Uterus (tissue), 4 donors: ENCODE data around the gene CDC42EP5. TPM values are rescaled to one million over a fixed set of nuclear protein-coding genes. Genes with fewer than 3 reads are reported as not detected.
A peak's percentile ranks its signal among the peaks of the same experiment; 100 is the strongest.

Experiments
- DNase-seq, 2 donors: peaks; one replicate each; pipeline ENCODE4 v3.0.0-alpha.2; 2019 to 2020
- H3K27ac ChIP-seq, 2 donors: fragments of 200-600 bp; sonication (generic); 1 replicate in 1 of 2; 2 replicates in 1 of 2; pipeline ENCODE4 v1.5.1; 2016 to 2018
- H3K27me3 ChIP-seq, 2 donors: fragments of 200-600 bp; sonication (generic); one replicate each; pipeline ENCODE4 v1.5.1; 2018 to 2019; ENCODE audit warnings: control low read depth in 1 of 2
- H3K36me3 ChIP-seq, 2 donors: fragments of 200-600 bp; sonication (generic); one replicate each; pipeline ENCODE4 v1.5.1; 2019; ENCODE audit warnings: control low read depth in 1 of 2
- H3K4me1 ChIP-seq, 2 donors: fragments of 200-600 bp; sonication (generic); one replicate each; pipeline ENCODE4 v1.5.1; 2018 to 2019; ENCODE audit warnings: control low read depth in 1 of 2
- H3K4me3 ChIP-seq, 2 donors: fragments of 200-600 bp; sonication (generic); 1 replicate in 1 of 2; 2 replicates in 1 of 2; pipeline ENCODE4 v1.5.1; 2018 to 2019; ENCODE audit warnings: mild to moderate bottlenecking in 1 of 2
- H3K9me3 ChIP-seq, 2 donors: fragments of 200-600 bp; sonication (generic); one replicate each; pipeline ENCODE4 v1.5.1; 2019; ENCODE audit warnings: control low read depth in 1 of 2
- POLR2A ChIP-seq, 2 donors: fragments of 450-650 bp; IDR thresholded peaks; one replicate each; pipeline ENCODE4 v1.6.1; 2016; ENCODE audit warnings: antibody characterized with exemption in 2 of 2, mild to moderate bottlenecking in 1 of 2, moderate library complexity in 1 of 2
- intact Hi-C: fragments of 100-400 bp; cut with DNase I; formaldehyde crosslinking; loops from one replicate; pipeline ENCODE4 v1.15.1; 2023; ENCODE audit warnings: low total_unique reads
- total RNA-seq, 4 donors: library from RNA; depleted of rRNA in 3 of 4; stranded (reverse); fragments of >200 nt in 3 of 4; gene quantifications; one replicate each; pipeline versions ENCODE4 v1.1.0 to v1.2.4, GENCODE V29; 2014 to 2023
- TF ChIP-seq, protein P1 (sequence below), 4 experiments: fragments of 200-600 bp in 2 of 4; fragments of 450-650 bp in 2 of 4; sonication (generic) in 2 of 4; IDR thresholded peaks; one replicate each; pipeline ENCODE4 v1.5.1; 2016 to 2019; ENCODE audit warnings: antibody characterized with exemption in 4 of 4, mild to moderate bottlenecking in 2 of 4, moderate library complexity in 1 of 4
- donor health status: DM: yes; HTN: yes; CAD: no.

CDC42EP5 gene
- total RNA-seq, 4 donors from 2014 or later = 1.8 to 39.8 (median 16.1) TPM

GRCh38 chr19:54433697-54434096, 39.4 kb downstream of the CDC42EP5 start:
- DNase-seq = no peak
- no peaks in the 10 kb centered on the region for H3K36me3 ChIP-seq
- H3K27ac ChIP-seq = no peak overlapping the region
- TF ChIP-seq POLR2A (IDR thresholded peaks at IDR 0.05) = no peak
- peaks cover 6 to 30% of the 10 kb centered on the region in 2 donors for H3K27me3 ChIP-seq
- no peaks in the 10 kb centered on the region for H3K9me3 ChIP-seq
- intact Hi-C loops = no loop called here
- peaks cover 0 to 8% of the 10 kb centered on the region in 2 donors for H3K4me1 ChIP-seq
- H3K4me3 ChIP-seq = no peak overlapping the region

- TF ChIP-seq POLR2A (IDR thresholded peaks at IDR 0.05) = no peak
- TF ChIP-seq, protein P1, sequence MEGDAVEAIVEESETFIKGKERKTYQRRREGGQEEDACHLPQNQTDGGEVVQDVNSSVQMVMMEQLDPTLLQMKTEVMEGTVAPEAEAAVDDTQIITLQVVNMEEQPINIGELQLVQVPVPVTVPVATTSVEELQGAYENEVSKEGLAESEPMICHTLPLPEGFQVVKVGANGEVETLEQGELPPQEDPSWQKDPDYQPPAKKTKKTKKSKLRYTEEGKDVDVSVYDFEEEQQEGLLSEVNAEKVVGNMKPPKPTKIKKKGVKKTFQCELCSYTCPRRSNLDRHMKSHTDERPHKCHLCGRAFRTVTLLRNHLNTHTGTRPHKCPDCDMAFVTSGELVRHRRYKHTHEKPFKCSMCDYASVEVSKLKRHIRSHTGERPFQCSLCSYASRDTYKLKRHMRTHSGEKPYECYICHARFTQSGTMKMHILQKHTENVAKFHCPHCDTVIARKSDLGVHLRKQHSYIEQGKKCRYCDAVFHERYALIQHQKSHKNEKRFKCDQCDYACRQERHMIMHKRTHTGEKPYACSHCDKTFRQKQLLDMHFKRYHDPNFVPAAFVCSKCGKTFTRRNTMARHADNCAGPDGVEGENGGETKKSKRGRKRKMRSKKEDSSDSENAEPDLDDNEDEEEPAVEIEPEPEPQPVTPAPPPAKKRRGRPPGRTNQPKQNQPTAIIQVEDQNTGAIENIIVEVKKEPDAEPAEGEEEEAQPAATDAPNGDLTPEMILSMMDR (IDR thresholded peaks at IDR 0.05) = no peak
- intact Hi-C loops = no loop called here
- no peak overlapping the region for H3K27ac ChIP-seq
- no peaks in the 10 kb centered on the region for H3K36me3 ChIP-seq
- H3K4me1 ChIP-seq = peaks cover 0 to 8% of the 10 kb centered on the region in 2 donors
- peaks cover 7 to 32% of the 10 kb centered on the region in 2 donors for H3K27me3 ChIP-seq
- H3K4me3 ChIP-seq = no peak overlapping the region
- H3K9me3 ChIP-seq = no peaks in the 10 kb centered on the region
- no peak for DNase-seq
These were observed 40.9 kb downstream of the CDC42EP5 start for GRCh38 chr19:54432144-54432738.

DNA sequence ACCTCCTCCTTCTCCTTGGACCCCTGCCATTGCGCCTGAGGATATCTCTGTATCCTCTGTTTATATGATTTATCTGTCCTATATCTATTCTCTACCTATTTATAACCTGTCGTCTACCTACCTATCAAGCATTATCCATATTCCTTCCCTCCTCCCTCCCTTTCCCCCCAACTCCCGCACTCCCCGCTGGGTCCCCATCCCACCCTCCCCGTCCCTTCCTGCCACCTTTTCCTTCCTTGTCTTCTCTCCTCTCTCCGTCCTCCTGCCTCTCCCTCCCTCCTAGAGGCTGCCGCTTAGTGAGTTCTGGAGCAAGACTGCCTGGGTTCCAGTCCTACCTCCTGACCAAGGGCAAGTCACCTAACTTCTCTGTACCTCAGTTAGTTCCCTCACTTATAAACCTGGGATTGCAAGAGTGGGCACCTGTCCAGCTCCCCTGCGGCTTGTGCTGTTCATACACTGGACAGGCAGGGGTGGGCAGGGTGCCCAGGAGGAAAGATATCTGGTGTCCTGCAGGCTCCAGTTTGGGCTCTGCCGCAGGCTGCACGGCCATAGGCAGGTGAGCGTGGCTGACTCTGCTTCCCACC, 41.7 kb downstream of the CDC42EP5 start:
- H3K4me1 ChIP-seq = peaks cover 0 to 8% of the 10 kb centered on the region in 2 donors
- no peaks in the 10 kb centered on the region for H3K9me3 ChIP-seq
- H3K4me3 ChIP-seq = no peak overlapping the region
- no peak for TF ChIP-seq POLR2A (IDR thresholded peaks at IDR 0.05)
- TF ChIP-seq, protein P1 (IDR thresholded peaks at IDR 0.05) = no peak
- DNase-seq = no peak
- H3K27ac ChIP-seq = peak overlapping the region in 1 of 2 donors; percentile 21
- no peaks in the 10 kb centered on the region for H3K36me3 ChIP-seq
- intact Hi-C loops = no loop called here
- peaks cover 7 to 32% of the 10 kb centered on the region in 2 donors for H3K27me3 ChIP-seq

DNA sequence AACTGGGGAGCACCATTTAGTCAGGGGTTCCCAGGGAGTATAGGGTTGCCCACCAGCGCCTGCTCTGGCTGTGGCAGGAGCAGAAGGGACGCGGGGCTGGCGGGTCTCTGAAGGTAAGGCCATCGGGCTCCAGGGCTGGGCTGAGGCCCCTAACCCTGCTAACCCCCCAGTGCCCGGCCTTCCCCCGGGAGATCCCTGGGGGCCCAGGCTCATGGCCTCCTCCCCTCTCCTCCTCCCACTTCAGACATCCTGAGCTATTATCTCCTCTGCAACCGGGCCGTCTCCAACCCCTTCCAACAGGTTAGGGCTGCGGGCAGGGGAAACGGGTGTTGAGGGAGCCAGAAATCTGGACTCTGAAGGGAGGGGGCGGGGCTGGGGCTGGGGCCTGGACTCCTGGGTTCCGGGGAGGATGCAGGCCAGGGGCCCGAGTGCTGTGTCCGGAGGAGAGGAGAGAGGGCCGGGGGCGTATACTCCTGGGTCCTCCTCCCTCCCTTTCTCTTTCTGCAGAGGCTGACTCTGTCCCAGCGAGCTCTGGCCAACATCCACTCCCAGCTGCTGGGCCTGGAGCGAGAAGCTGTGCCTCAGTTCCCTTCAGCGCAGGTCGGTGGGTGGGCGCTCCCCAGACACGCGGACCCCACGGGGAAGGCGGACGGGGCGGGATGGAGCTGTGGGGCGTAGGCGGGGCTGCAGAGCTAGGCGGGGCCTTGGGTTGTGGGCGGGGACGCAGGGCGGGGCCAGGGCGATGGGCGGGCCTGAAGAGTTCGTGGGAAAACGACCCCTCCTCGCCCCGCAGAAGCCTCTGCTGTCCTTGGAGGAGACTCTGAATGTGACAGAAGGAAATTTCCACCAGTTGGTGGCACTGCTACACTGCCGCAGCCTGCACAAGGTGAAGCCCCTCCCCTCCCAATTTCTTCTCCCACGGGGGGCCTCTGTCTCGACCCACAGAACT, 42.5 kb downstream of the CDC42EP5 start:
- peak overlapping the region in 1 of 2 donors; percentile 24 for H3K4me3 ChIP-seq
- no peak for DNase-seq
- H3K27ac ChIP-seq = peak overlapping the region in 1 of 2 donors; percentile 29
- H3K4me1 ChIP-seq = peaks cover 0 to 8% of the 10 kb centered on the region in 2 donors
- no peaks in the 10 kb centered on the region for H3K36me3 ChIP-seq
- intact Hi-C loops = no loop called here
- no peaks in the 10 kb centered on the region for H3K9me3 ChIP-seq
- TF ChIP-seq POLR2A (IDR thresholded peaks at IDR 0.05) = no peak
- TF ChIP-seq, protein P1 (IDR thresholded peaks at IDR 0.05) = peak in 1 of 4 experiments; percentile 10
- H3K27me3 ChIP-seq = peaks cover 7 to 32% of the 10 kb centered on the region in 2 donors

DNA sequence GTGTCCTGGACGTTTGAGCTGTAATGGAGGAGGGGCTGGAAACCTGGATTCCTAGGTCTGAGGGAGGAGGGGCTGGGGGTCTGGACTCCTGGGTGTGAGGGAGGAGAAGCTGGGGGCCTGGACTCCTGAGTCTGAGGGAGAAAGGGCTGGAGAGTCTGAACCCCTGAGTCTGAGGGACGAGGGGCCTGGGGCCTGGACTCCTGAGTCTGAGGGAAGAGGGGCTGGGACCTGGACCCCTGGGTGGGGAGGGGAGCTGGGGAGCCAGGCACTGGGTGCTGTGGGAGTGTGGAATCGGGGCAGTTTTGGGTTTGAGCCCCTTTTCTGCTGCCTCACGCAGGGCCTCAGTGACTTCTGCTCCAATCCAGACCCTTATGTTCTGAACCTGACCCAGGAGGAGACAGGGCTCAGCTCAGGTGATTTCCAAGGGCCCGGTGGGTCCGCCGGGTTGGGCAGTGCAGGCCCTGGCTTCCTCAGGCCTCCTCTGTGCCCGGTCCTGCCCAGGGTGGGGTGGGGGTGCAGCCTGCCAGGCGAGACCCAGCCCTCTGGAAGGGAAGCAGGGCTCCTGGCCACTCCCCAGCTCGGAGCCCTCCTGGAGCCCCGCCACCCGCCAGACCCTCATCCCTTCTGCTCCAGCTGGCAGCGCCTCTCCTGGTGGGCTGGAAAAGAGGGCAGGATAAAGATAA, 43.4 kb downstream of the CDC42EP5 start:
- Histone ChIP-seq H3K4me1 (peaks cover 0 to 8% of the 10 kb centered on the region in 2 donors), H3K4me3 (no peak overlapping the region), H3K27me3 (peaks cover 7 to 32% of the 10 kb centered on the region in 2 donors), H3K27ac (no peak overlapping the region), H3K9me3 (no peaks in the 10 kb centered on the region), H3K36me3 (no peaks in the 10 kb centered on the region)
- no peak for DNase-seq
- TF ChIP-seq, protein P1 (IDR thresholded peaks at IDR 0.05) = no peak
- no peak for TF ChIP-seq POLR2A (IDR thresholded peaks at IDR 0.05)
- intact Hi-C loops = no loop called here
